C4-2B (cell line): ENCODE measurements around the gene DPYSL3.

ENCODE experiments used
- H3K27ac ChIP-seq: fragments of 450-650 bp; 2 replicates; pipeline ENCODE4 v1.5.1; 2017
- CTCF ChIP-seq: fragments of 450-650 bp; conservative IDR thresholded peaks from 2 replicates; pipeline ENCODE4 v1.5.1; 2017; ENCODE audit warnings: mild to moderate bottlenecking
- ZFX ChIP-seq: fragments of 450-650 bp; IDR thresholded peaks from 2 replicates; pipeline ENCODE4 v1.6.1; 2017

DPYSL3 gene

DNA sequence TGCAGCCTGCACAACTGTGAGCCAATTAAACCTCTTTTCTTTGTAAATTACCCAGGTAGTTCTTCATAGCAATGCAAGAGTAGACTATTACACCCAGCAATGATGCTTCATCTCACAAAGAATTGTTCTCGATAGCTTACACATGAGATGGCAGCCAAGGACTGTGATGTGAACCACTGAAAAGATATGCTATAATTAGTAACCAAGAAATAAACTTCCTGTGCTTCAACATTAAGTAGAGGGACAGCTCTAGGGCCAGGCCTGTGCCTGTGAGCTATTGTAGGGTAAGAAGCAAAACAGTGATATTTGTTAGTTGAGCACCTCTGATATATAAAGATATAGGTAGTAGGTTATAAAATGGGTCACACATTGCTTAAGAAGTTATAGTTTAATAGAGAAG, 41.8 kb upstream of the DPYSL3 start:
- H3K27ac ChIP-seq = no peak overlapping the region
- TF ChIP-seq ZFX = no peak
- no peak for TF ChIP-seq CTCF

GRCh38 chr5:147547730-147548129, 37.9 kb upstream of the DPYSL3 start:
- TF ChIP-seq CTCF = no peak
- no peak for TF ChIP-seq ZFX
- no peak overlapping the region for H3K27ac ChIP-seq

- TF ChIP-seq ZFX (no peak), CTCF (no peak)
These were observed 34.7 kb upstream of the DPYSL3 start for GRCh38 chr5:147544556-147544955.

DNA sequence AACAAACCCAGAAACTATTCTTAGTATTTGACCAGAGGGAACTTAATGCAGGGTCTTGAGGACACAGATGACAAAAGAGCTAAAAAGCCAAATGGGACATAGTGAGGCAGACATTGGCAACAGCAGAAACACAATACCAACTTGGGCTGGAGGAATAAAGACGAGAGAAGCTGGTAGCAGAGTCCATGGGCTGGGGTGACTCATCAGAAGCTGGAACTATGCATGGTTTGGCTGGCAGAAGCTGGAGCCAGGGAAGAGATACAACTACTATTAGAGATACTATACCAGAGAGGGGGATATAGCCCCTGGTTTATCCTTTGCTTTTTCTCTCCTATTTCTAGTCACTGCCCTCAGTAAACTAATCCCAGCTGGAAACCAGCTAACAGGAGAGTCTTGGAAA, 29.2 kb upstream of the DPYSL3 start:
- TF ChIP-seq CTCF = no peak
- no peak for TF ChIP-seq ZFX
- H3K27ac ChIP-seq = no peak overlapping the region

More at GRCh38 chr5:147544556-147544955, 34.7 kb upstream of the DPYSL3 start:
- H3K27ac ChIP-seq = no peak overlapping the region

DNA sequence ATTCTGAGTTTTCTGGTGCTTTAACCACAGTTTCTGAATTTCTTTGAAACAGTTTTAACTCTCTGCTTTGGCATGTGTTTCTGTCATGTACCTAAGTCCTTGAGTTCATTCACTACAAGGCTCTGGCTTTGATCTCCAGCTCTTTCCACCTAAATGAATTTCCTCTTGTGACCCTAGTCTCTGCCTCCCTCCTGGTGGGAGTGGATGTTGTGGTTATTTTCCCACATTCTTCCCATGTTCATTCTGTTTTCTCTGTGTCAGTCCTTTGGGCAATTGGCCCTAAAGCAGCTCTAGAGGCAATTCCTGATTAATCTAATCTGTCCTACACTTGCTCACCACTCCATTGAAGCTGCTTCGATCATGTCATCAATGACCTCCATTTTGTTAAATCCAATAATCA, 28.4 kb upstream of the DPYSL3 start:
- H3K27ac ChIP-seq = no peak overlapping the region
- no peak for TF ChIP-seq ZFX
- TF ChIP-seq CTCF = no peak

- TF ChIP-seq CTCF (no peak), ZFX (no peak)
- H3K27ac ChIP-seq = no peak overlapping the region
These were observed 24.5 kb upstream of the DPYSL3 start for GRCh38 chr5:147534172-147534951.

- TF ChIP-seq CTCF = no peak
- no peak for TF ChIP-seq ZFX
- no peak overlapping the region for H3K27ac ChIP-seq
These were observed 22.3 kb upstream of the DPYSL3 start for GRCh38 chr5:147532156-147532555.
